GM12892 (cell line): Measurements from ENCODE around the gene GRM7.

ENCODE experiments used
- POLR2A ChIP-seq: IDR thresholded peaks from 2 replicates; pipeline ENCODE4 v1.6.1; 2011; ENCODE audit warnings: low read depth, low read length, control low read depth
- POLR2AphosphoS5 ChIP-seq: IDR thresholded peaks from 2 replicates; pipeline ENCODE4 v1.6.1; 2011; ENCODE audit warnings: low read depth, low read length, control low read depth

DNA sequence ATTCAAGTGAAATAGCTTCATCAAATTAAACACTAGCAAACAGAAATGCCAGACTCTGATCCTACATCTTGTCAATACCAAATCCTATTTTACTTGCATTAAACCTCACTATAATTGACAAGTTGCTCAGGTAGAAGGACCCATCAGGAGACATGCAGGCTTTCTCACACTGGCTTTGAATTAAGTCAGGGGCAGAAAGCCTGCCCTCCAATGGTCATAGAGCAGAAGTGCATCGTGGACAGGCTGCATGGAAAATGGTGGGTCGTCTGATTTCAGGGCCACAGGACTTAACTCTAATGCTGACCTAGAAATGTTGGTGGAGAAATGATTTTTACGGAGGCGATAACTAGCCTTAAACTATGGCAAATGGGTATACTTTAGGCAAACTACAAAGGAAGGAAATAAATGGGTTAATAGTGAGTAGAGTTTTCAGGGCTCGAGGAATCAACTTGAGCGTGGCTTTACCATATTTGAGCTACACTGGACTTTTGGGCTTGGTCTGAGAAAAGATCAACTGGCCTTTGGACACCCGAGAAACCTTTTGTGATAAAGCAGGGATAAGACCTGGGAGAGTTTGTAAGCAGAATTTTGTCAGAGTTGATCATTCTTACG lies 283.9 kb downstream of the GRM7 start:
- TF ChIP-seq POLR2AphosphoS5 (no peak), POLR2A (no peak)
